GM10266 (cell line): ENCODE measurements around the gene MAEA.

Source experiments
- DNase-seq: peaks from one replicate; pipeline ENCODE4 v3.0.0; 2012; ENCODE audit errors: extremely low spot score
- CTCF ChIP-seq: IDR thresholded peaks from 2 replicates; pipeline ENCODE4 v1.5.1; 2012; ENCODE audit warnings: mild to moderate bottlenecking, low read depth; ENCODE audit not compliant: control insufficient read depth, insufficient read depth; ENCODE audit errors: missing control alignments

The MAEA gene

GRCh38 chr4:1379351-1379781, 89.7 kb downstream of the MAEA start:
- no peak for DNase-seq

GRCh38 chr4:1379801-1380331, 90.2 kb downstream of the MAEA start:
- DNase-seq = no peak
- TF ChIP-seq CTCF = no peak

More at GRCh38 chr4:1379351-1379781, 89.7 kb downstream of the MAEA start:
- no peak for TF ChIP-seq CTCF

GRCh38 chr4:1380368-1381151, 90.9 kb downstream of the MAEA start:
- no peak for DNase-seq
- TF ChIP-seq CTCF = no peak

GRCh38 chr4:1381181-1381621, 91.5 kb downstream of the MAEA start:
- no peak for DNase-seq
- no peak for TF ChIP-seq CTCF

GRCh38 chr4:1381944-1382541, 92.4 kb downstream of the MAEA start:
- no peak for TF ChIP-seq CTCF
- DNase-seq = no peak

- no peak for DNase-seq
- no peak for TF ChIP-seq CTCF
Measured at GRCh38 chr4:1382776-1383727, 93.4 kb downstream of the MAEA start.
